Stimulated activated naive CD4-positive, alpha-beta T cell (primary cell): ENCODE data around the gene SCAMP5.

Experiments
- DNase-seq, 6 experiments: peaks; one replicate each; lab custom pipeline; 2025; lab: John Stamatoyannopoulos, UW

The SCAMP5 gene

GRCh38 chr15:74995182-74995778 is at the start of gene SCAMP5:
Gene SCAMP5, plus strand, starts transcription at chr15:74995563. Its CDS starts 16,277 bp downstream, at chr15:75011840.
- DNase-seq: peak; percentile 79 to 91 (median 88)

- DNase-seq: peak; percentile 47 to 84 (median 63)
Observed at GRCh38 chr15:74950078-74950908, 45.1 kb upstream of the SCAMP5 start.

GRCh38 chr15:74951006-74951405 is 44.4 kb upstream of the SCAMP5 start:
- no peak for DNase-seq

- no peak for DNase-seq
Observed at GRCh38 chr15:74954515-74954914, 40.8 kb upstream of the SCAMP5 start.

GRCh38 chr15:74955017-74955416 is 40.3 kb upstream of the SCAMP5 start:
- no peak for DNase-seq

- peak; percentile 12 to 64 (median 46) for DNase-seq
Observed at GRCh38 chr15:74955796-74956647, 39.3 kb upstream of the SCAMP5 start.

- peak; percentile 29 to 63 (median 47) for DNase-seq
Observed at GRCh38 chr15:74956648-74957475, 38.5 kb upstream of the SCAMP5 start, which contains the start of gene RPP25. Gene RPP25, minus strand, starts transcription at chr15:74956772. Its CDS starts 189 bp downstream, at chr15:74956583.

- DNase-seq: no peak
Observed at GRCh38 chr15:74957476-74958035, 37.8 kb upstream of the SCAMP5 start.

GRCh38 chr15:74958320-74958907 is 36.9 kb upstream of the SCAMP5 start:
- DNase-seq: peak in 1 of 6 experiments; percentile 5

GRCh38 chr15:74958908-74959585 is 36.3 kb upstream of the SCAMP5 start:
- DNase-seq: no peak

- no peak for DNase-seq
Observed at GRCh38 chr15:74959586-74959939, 35.8 kb upstream of the SCAMP5 start.

- DNase-seq: no peak
Observed at GRCh38 chr15:74960286-74960685, 35.1 kb upstream of the SCAMP5 start.

GRCh38 chr15:74960995-74961588 is 34.3 kb upstream of the SCAMP5 start:
- no peak for DNase-seq

GRCh38 chr15:74961616-74962015 is 33.7 kb upstream of the SCAMP5 start:
- no peak for DNase-seq

- no peak for DNase-seq
Observed at GRCh38 chr15:74962219-74962618, 33.1 kb upstream of the SCAMP5 start.

- DNase-seq: no peak
Observed at GRCh38 chr15:74962671-74963070, 32.7 kb upstream of the SCAMP5 start.

- DNase-seq: no peak
Observed at GRCh38 chr15:74963213-74963612, 32.1 kb upstream of the SCAMP5 start.

GRCh38 chr15:74964794-74965193 is 30.6 kb upstream of the SCAMP5 start:
- DNase-seq: no peak

GRCh38 chr15:74967670-74968069 is 27.7 kb upstream of the SCAMP5 start:
- no peak for DNase-seq

GRCh38 chr15:74976159-74976558 is 19.2 kb upstream of the SCAMP5 start:
- DNase-seq: no peak
